Rectal smooth muscle tissue (tissue), 1 donor: ENCODE results near the gene KCNJ4.
"Not testable (repeated sequence)": the region's sequence is repeated elsewhere in the genome, so short reads cannot be mapped to it uniquely, and the experiment has no call there.

Experiments used
- H3K27ac ChIP-seq: one replicate; pipeline ENCODE4 v1.7.0; 2013; ENCODE audit warnings: low read depth, low read length, inconsistent platforms
- H3K27me3 ChIP-seq: one replicate; pipeline ENCODE4 v1.7.0; 2013; ENCODE audit warnings: low read length; ENCODE audit not compliant: control insufficient read depth, insufficient read depth
- H3K36me3 ChIP-seq: one replicate; pipeline ENCODE4 v1.7.0; 2013; ENCODE audit warnings: low read length; ENCODE audit not compliant: control insufficient read depth, insufficient read depth
- H3K4me1 ChIP-seq: one replicate; pipeline ENCODE4 v1.7.0; 2013; ENCODE audit warnings: low read length; ENCODE audit not compliant: control insufficient read depth, insufficient read depth
- H3K4me3 ChIP-seq: one replicate; pipeline ENCODE4 v1.7.0; 2013; ENCODE audit warnings: low read length
- H3K9ac ChIP-seq: one replicate; pipeline ENCODE4 v1.7.0; 2013; ENCODE audit warnings: low read length

Gene KCNJ4

DNA sequence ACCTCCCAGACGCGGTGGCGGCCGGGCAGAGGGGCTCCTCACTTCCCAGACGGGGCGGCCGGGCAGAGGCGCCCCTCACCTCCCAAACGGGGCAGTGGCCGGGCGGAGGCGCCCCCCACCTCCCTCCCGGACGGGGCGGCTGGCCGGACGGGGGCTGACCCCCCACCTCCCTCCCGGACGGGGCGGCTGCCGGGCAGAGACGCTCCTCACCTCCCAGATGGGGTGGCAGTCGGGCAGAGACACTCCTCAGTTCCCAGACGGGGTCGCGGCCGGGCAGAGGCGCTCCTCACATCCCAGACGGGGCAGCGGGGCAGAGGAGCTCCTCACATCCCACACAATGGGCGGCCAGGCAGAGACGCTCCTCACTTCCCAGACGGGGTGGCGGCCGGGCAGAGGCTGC, 45.1 kb downstream of the KCNJ4 start:
- H3K4me1 ChIP-seq, result not testable (repeated sequence)

DNA sequence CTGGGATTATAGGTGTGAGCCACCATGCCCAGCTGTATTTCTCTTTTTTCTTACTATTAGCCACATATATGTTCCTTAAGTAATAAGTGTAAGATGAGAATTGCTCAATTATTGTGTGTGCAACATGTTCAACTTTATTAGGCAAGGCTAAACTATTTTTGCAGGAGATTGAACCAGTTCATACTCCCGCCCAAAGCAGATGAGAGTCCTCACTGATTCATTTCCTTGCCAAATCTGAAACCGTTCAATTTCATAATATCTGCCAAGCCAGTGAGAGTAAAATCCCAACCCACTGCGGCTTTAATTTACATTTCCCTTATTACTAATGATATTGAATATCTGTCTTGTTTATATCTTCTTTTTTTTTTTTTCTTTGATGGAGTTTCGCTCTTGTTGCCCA, 48.4 kb downstream of the KCNJ4 start:
- Histone ChIP-seq H3K4me1 (no peaks in the 10 kb centered on the region), H3K36me3 (no peaks in the 10 kb centered on the region), H3K27ac (no peak overlapping the region), H3K27me3 (no peaks in the 10 kb centered on the region), H3K4me3 (no peak overlapping the region), H3K9ac (no peak overlapping the region)

More for the DNA sequence above, 45.1 kb downstream of the KCNJ4 start:
- not testable (repeated sequence) for H3K27me3 ChIP-seq, H3K4me3 ChIP-seq, H3K27ac ChIP-seq, H3K36me3 ChIP-seq, H3K9ac ChIP-seq

DNA sequence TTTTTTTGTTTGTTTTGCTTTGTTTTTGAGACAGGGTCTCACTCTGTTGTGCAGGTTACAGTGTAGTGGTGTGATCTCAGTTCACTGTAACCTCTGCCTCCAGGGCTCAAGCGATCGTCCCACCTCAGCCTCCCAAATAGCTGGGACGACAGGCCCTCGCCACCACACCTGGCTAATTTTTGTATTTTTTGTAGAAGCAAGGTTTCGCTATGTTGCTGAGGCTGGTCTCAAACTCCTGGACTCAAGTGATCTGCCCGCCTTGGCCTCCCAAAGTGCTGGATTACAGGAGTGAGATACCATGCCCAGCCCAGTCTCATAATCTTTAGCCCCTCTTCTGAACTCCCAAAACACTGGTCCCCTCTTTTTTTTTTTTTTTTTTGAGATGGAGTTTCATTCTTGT, 50.6 kb downstream of the KCNJ4 start:
- H3K4me1 ChIP-seq, result no peaks in the 10 kb centered on the region
- no peak overlapping the region for H3K27ac ChIP-seq
- H3K9ac ChIP-seq, result no peak overlapping the region
- no peaks in the 10 kb centered on the region for H3K36me3 ChIP-seq
- H3K27me3 ChIP-seq, result no peaks in the 10 kb centered on the region
- H3K4me3 ChIP-seq, result no peak overlapping the region

DNA sequence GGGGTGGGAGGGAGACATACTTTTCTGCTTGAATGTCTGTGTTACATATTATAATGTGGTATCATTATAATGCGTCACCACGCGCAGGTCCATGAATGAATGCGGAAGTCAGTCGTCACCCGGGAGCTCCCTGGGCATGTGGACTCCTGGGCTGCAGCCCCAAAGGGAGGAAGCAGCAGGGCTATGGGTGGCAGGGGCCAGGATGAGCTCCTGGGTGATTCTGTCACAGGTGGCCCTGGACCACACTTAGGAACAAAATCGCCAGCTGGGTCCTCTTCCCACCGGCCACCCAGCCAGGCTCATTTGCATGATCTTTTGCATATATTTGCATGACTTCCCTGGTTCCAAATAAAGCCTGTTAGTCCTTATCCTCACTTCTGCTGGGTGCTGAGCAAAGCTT, 51.2 kb downstream of the KCNJ4 start:
- H3K4me1 ChIP-seq, result no peaks in the 10 kb centered on the region
- no peaks in the 10 kb centered on the region for H3K36me3 ChIP-seq
- H3K27ac ChIP-seq, result no peak overlapping the region
- H3K4me3 ChIP-seq, result no peak overlapping the region
- no peak overlapping the region for H3K9ac ChIP-seq
- H3K27me3 ChIP-seq, result no peaks in the 10 kb centered on the region

DNA sequence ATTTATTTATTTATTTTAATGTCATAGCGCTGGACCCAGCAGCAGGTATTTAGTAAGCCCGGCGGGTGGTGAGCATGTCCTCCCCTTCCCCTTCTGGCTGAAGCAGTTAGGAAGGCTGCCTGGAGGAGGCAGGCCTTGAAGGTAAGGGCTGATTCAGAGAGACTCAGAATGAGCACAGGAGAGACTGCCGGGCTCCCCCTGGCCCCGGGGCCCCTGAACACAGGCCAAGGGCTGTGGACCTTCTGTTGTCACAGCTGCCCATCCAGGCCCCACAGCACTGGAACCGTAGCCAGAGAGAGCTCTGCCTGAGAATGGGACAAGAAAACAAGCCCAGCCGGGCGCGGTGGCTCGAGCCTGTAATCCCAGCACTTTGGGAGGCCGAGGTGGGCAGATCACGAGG, 52.8 kb downstream of the KCNJ4 start:
- H3K27me3 ChIP-seq, result no peaks in the 10 kb centered on the region
- no peaks in the 10 kb centered on the region for H3K36me3 ChIP-seq
- H3K9ac ChIP-seq, result no peak overlapping the region

DNA sequence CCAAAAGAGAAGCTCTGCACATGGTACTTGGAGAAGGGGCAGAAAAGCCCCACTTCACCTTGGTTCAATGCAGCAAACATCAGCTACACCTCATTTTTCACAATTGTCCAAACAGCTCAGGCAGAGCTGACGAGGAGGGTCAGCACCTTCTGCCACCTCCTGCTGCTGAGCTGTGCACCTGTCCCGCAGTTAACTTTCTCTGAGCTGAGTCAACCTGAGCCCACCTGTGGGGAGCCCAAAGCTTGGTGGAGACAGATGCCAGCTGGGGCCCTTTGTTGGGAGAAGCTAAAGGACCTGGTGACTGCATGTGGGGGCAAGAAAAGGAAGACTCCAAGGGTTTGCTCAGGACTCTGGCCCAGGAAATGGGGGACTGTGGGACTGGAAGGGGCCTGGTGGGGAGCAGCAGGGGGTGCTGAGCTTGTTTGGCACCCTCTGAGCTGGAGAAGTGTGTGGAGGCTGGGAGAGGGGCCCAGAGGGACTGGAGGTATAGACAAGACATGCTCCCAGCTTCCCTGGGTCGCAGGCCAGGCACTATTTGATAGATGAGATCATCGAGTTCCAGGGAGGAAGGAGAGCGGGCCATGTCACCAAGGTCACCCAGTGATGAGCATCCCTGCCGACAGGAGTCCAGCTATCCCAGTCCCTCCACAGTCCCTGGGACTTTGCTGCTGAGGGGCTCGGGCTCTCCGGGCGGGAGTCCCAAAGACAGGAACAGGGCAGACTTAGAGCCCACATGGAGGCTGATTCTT, 53.5 kb downstream of the KCNJ4 start:
- Histone ChIP-seq H3K4me1 (no peaks in the 10 kb centered on the region), H3K9ac (no peak overlapping the region), H3K4me3 (no peak overlapping the region), H3K27me3 (no peaks in the 10 kb centered on the region), H3K36me3 (no peaks in the 10 kb centered on the region), H3K27ac (no peak overlapping the region)

More for the DNA sequence above, 52.8 kb downstream of the KCNJ4 start:
- Histone ChIP-seq H3K4me3 (no peak overlapping the region), H3K27ac (no peak overlapping the region), H3K4me1 (no peaks in the 10 kb centered on the region)

DNA sequence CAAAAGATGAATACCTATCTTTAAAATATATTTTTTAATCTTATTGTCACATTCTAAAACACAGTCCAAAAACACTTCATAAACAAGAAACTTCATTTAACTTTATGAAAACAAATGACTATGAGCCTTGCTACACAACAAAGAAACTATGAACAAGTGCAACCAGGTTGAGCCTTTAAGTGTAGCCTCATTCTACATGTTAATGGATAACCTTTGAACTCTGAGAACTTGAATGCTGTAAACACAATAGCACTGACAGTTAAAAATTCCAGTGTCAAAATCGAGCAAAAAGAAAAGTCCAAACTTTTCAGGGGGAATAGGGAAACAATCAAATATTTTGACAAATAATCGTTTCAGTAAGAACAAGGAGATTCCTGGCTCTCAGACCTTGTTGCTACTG, 54.7 kb downstream of the KCNJ4 start:
- H3K27ac ChIP-seq, H3K36me3 ChIP-seq, H3K9ac ChIP-seq, H3K27me3 ChIP-seq, H3K4me1 ChIP-seq, H3K4me3 ChIP-seq: not testable (repeated sequence)

DNA sequence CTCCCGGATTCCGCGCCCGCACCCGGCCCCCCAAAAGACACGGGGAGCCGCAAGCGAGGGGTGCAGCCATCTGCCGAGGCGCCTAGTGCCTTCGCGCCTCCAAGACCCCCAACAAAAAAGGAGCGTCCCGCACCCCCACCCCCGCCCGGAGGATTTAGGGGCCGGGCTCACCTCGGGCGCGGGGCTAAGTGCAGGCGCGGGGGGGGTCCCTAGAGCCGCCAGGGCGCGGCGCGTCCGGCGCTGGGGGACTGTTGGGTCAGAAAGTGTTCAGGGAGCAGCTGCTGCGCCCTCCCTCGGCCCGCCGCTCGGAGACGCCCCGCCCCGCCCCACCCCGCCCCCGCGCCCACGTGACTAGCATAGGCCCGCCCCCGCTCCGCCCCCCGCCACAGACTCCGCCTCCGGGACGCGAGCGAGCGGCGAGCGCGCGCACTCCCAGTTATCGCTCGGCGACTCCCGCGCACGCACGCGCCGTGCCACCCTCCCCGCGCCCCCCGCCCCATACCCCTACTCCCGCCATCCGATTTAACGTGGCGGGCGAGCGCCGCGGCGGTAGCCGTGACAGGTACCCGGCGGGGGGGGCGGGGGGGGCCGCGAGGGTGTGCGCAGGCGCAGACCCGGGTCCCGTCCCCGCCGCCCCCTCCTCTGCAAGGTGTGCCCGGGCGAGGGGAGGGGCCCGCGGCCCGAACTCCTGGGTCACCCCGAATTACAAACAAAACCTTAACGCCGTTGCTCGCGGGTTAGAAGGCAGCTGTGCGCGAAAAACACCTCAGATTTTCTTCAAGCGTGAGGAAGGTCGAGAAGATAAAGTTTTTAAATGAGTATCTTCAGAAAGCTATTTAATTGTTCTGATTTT, 56.2 kb downstream of the KCNJ4 start:
- H3K4me1 ChIP-seq, result no peaks in the 10 kb centered on the region

DNA sequence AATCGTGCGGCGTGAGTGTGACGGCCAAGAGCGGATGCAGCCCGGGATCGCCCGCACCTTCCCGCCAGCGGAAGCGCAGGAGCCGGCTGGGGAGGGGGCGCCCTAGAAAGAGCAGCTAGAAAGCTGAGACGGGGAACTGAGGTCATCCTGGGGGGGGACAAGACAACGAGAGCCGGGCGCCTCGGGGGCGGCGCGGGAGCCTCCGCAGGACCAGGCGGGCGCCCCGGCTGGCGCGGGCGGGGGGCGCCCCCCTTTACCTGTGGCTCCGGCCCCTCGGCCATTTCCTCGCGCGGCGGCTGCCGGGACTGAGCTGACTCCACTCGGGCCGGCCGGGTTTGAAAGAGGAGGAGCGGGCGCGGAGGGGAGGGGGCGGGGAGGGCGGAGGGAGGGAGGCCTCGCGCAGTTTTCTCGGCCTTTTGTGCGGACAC, 56.8 kb downstream of the KCNJ4 start:
- not testable (repeated sequence) for H3K36me3 ChIP-seq, H3K4me1 ChIP-seq, H3K27me3 ChIP-seq, H3K9ac ChIP-seq
- H3K4me3 ChIP-seq, result peak overlapping the region; percentile 68
- H3K27ac ChIP-seq, result peak overlapping the region; percentile 63

More for the DNA sequence above, 56.2 kb downstream of the KCNJ4 start:
- H3K27me3 ChIP-seq, result no peaks in the 10 kb centered on the region
- peak overlapping the region; percentile 55 for H3K4me3 ChIP-seq
- H3K9ac ChIP-seq, result no peak overlapping the region
- H3K27ac ChIP-seq, result peak overlapping the region; percentile 63
- no peaks in the 10 kb centered on the region for H3K36me3 ChIP-seq

DNA sequence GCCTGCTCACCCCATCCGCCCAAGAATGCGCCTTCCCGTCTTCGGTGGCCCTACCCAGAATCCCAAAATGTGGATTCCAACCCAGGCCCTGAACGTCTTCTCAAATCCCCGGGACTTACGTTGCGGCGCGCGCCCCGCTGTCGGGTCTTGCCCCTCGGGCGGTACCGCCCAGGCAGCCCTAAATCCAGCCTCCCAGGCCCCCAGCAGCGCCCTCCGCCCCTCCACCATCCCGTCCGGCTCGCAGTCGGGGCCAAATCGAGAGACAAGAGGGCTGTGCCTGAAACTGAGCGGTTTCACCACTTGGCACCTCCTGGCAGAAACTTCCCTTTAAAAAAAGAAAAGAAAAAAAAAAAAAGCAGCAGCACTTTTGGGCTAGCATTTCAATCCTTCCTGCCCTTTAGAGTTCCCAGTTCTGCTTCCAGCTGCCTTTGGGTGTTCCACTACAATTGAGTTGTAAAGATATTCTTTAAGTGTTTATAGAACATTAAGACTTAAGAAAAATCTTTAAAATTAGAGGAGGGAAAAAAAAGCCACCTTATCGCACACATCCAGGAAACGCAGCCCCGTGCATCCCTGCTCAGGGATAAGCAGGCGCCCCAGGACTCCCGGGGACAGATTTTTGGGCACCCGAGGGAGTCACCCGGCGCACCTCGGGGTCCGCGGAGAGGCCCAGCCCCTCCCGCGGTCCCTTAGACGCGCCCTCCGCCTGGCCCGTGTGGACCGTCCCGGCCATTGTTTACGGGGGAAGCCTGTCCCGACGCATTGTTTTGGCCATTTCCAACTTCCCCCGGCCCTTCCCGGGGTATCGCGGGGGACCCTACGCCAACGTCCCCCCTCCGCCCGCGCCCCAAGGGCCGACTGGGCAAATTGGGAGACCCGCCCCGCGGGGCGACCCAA, 57.6 kb downstream of the KCNJ4 start:
- Histone ChIP-seq H3K9ac (no peak overlapping the region), H3K4me1 (no peaks in the 10 kb centered on the region)

DNA sequence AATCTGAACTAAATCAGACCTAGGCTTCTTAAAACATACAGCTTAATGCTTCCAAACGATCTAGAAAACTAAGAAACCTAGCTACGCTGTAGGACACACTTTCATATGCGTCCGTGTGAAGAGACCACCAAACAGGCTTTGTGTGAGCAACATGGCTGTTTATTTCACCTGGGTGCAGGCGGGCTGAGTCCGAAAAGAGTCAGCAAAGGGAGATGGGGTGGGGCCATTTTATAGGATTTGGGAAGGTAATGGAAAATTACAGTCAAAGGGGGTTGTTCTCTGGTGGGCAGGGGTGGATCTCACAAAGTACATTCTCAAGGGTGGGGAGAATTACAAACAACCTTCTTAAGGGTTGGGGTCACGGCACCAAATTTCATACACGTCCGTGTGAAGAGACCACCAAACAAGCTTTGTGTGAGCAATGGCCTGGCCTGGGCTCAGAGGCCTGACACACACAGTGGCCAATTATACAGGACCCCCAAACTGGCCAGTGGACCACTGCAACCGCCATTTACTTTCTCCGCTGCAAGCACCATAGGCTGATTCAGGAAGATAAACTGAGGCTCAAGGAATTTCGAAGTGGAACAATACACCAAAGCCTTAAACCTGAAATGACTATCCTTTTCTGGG, 58.4 kb downstream of the KCNJ4 start:
- not testable (repeated sequence) for H3K9ac ChIP-seq, H3K4me1 ChIP-seq, H3K27me3 ChIP-seq, H3K4me3 ChIP-seq, H3K36me3 ChIP-seq, H3K27ac ChIP-seq

More for the DNA sequence above, 57.6 kb downstream of the KCNJ4 start:
- peak overlapping the region; percentile 68 for H3K4me3 ChIP-seq
- no peak overlapping the region for H3K27ac ChIP-seq
- H3K36me3 ChIP-seq, result no peaks in the 10 kb centered on the region
- no peaks in the 10 kb centered on the region for H3K27me3 ChIP-seq

DNA sequence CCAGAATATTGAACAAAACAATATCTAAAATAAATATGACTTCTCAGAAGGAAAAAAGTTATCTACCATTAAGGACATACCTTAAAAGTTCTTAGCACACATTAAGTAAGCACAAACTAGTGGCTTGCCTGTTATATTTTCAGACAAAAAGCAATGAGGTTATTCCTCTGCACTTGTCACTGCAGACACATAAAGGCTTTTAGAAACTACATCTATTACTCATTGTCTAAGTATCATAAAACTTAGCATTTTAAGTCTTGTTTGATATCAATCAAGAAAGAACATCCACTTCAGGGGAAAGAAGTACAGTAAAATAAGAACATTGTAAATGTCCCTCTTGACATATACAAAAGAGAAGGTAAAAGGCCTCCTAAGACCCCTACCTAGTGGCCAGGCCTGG, 59.1 kb downstream of the KCNJ4 start:
- H3K4me3 ChIP-seq, H3K27ac ChIP-seq, H3K4me1 ChIP-seq, H3K36me3 ChIP-seq, H3K27me3 ChIP-seq, H3K9ac ChIP-seq: not testable (repeated sequence)
